Lower leg skin (tissue), 3 donors: Measurements from ENCODE around the gene GLRX.

Experiments used
- POLR2A ChIP-seq, 2 donors: fragments of 450-650 bp; IDR thresholded peaks; one replicate each; pipeline ENCODE4 v1.6.1; 2016 to 2017; ENCODE audit warnings: antibody characterized with exemption in 2 of 2, mild to moderate bottlenecking in 1 of 2, moderate library complexity in 1 of 2
- TF ChIP-seq, protein P1 (sequence below), 3 donors: fragments of 450-650 bp; IDR thresholded peaks; one replicate each; pipeline ENCODE4 v1.5.1; 2016; ENCODE audit warnings: antibody characterized with exemption in 3 of 3, mild to moderate bottlenecking in 3 of 3, moderate library complexity in 2 of 3

DNA sequence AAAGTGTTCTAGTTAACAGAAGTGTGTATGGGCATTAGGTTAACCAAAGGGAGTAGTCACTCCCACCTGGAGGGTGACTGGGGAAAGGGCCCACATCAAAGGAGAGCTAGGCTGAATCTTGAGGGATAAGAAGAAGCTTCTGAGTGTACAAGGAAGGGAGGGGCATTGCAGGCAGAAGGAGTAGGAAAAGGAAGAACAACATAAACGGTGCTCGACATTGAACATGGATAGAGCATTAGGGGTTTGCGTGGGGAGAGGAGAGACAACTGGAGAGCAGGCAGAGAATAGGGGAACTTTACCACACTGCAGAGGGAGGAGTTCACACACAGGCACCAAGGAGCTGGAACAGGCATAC, 5.3 kb upstream of the GLRX start:
- TF ChIP-seq, protein P1, sequence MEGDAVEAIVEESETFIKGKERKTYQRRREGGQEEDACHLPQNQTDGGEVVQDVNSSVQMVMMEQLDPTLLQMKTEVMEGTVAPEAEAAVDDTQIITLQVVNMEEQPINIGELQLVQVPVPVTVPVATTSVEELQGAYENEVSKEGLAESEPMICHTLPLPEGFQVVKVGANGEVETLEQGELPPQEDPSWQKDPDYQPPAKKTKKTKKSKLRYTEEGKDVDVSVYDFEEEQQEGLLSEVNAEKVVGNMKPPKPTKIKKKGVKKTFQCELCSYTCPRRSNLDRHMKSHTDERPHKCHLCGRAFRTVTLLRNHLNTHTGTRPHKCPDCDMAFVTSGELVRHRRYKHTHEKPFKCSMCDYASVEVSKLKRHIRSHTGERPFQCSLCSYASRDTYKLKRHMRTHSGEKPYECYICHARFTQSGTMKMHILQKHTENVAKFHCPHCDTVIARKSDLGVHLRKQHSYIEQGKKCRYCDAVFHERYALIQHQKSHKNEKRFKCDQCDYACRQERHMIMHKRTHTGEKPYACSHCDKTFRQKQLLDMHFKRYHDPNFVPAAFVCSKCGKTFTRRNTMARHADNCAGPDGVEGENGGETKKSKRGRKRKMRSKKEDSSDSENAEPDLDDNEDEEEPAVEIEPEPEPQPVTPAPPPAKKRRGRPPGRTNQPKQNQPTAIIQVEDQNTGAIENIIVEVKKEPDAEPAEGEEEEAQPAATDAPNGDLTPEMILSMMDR (IDR thresholded peaks at IDR 0.05): no peak
- TF ChIP-seq POLR2A (IDR thresholded peaks at IDR 0.05): no peak
